Mesenchymal stem cell (in vitro differentiated cells and primary cell): ENCODE results near the gene RNF130.

Experiments used
- DNase-seq: peaks from one replicate; pipeline ENCODE4 v3.0.0-alpha.2; 2013
- H2AFZ ChIP-seq: one replicate; pipeline ENCODE4 v1.6.1; 2013; ENCODE audit warnings: low read depth, mild to moderate bottlenecking, control low read depth, inconsistent platforms, low read length, moderate library complexity
- H2AK5ac ChIP-seq: 2 replicates; pipeline ENCODE4 v1.6.1; 2013; ENCODE audit warnings: low read length, moderate library complexity, mild to moderate bottlenecking, inconsistent platforms; ENCODE audit not compliant: severe bottlenecking
- H2BK120ac ChIP-seq: one replicate; pipeline ENCODE4 v1.6.1; 2013; ENCODE audit warnings: low read depth, mild to moderate bottlenecking, inconsistent platforms, low read length, moderate library complexity
- H2BK12ac ChIP-seq, 2 experiments: one replicate each; pipeline ENCODE4 v1.6.1; 2013; ENCODE audit warnings: inconsistent platforms in 2 of 2, low read length in 2 of 2, mild to moderate bottlenecking in 2 of 2, moderate library complexity in 2 of 2, control low read depth in 1 of 2
- H2BK15ac ChIP-seq: one replicate; pipeline ENCODE4 v1.6.1; 2013; ENCODE audit warnings: mild to moderate bottlenecking, low read depth, inconsistent platforms; ENCODE audit not compliant: poor library complexity, severe bottlenecking
- H2BK5ac ChIP-seq: 2 replicates; pipeline ENCODE4 v1.6.1; 2013; ENCODE audit warnings: low read depth, mild to moderate bottlenecking, low read length, control low read depth, inconsistent platforms; ENCODE audit not compliant: poor library complexity, severe bottlenecking
- H3K14ac ChIP-seq, 2 experiments: one replicate each; pipeline ENCODE4 v1.6.1; 2013; ENCODE audit warnings: inconsistent platforms in 2 of 2, low read length in 2 of 2, control low read depth in 1 of 2, mild to moderate bottlenecking in 1 of 2, moderate library complexity in 1 of 2
- H3K18ac ChIP-seq, 2 experiments: one replicate each; pipeline ENCODE4 v1.6.1; 2013; ENCODE audit warnings: inconsistent platforms in 2 of 2, low read length in 2 of 2, control low read depth in 1 of 2, low read depth in 1 of 2, mild to moderate bottlenecking in 1 of 2
- H3K23ac ChIP-seq, 2 experiments: one replicate each; pipeline ENCODE4 v1.6.1; 2013; ENCODE audit warnings: inconsistent platforms in 2 of 2, low read length in 2 of 2, mild to moderate bottlenecking in 2 of 2, moderate library complexity in 2 of 2, control low read depth in 1 of 2
- H3K27ac ChIP-seq: 2 replicates; pipeline ENCODE4 v1.5.1; 2013; ENCODE audit warnings: mild to moderate bottlenecking, moderate library complexity, low read length, control low read depth, inconsistent platforms; ENCODE audit not compliant: poor library complexity, severe bottlenecking
- H3K27me3 ChIP-seq, 2 experiments: 2 replicates each; pipeline versions ENCODE4 v1.6.1 to v1.7.0; 2013; ENCODE audit warnings: low read length in 2 of 2, mild to moderate bottlenecking in 2 of 2, moderate library complexity in 2 of 2, control low read depth in 1 of 2, inconsistent platforms in 1 of 2; ENCODE audit not compliant: control insufficient read depth in 1 of 2, insufficient read depth in 1 of 2
- H3K36me3 ChIP-seq, 2 experiments: 2 replicates each; pipeline versions ENCODE4 v1.6.1 to v1.7.0; 2013; ENCODE audit warnings: low read length in 2 of 2, control low read depth in 1 of 2, inconsistent platforms in 1 of 2, low read depth in 1 of 2, mild to moderate bottlenecking in 1 of 2; ENCODE audit not compliant: insufficient read depth in 2 of 2, control insufficient read depth in 1 of 2
- H3K4ac ChIP-seq, 2 experiments: one replicate each; pipeline ENCODE4 v1.6.1; 2013; ENCODE audit warnings: inconsistent platforms in 2 of 2, low read length in 2 of 2, mild to moderate bottlenecking in 2 of 2, moderate library complexity in 2 of 2, control low read depth in 1 of 2, low read depth in 1 of 2
- H3K4me1 ChIP-seq: 2 replicates; pipeline ENCODE4 v1.6.1; 2013; ENCODE audit warnings: low read depth, low read length, control low read depth; ENCODE audit not compliant: control insufficient read depth, insufficient read depth
- H3K4me2 ChIP-seq: 2 replicates; pipeline ENCODE4 v1.6.1; 2013; ENCODE audit warnings: low read length, mild to moderate bottlenecking, inconsistent platforms; ENCODE audit not compliant: poor library complexity, severe bottlenecking
- H3K4me3 ChIP-seq, 2 experiments: 2 replicates each; pipeline versions ENCODE4 v1.5.1 to v1.7.0; 2013; ENCODE audit warnings: low read length in 2 of 2, mild to moderate bottlenecking in 2 of 2, control low read depth in 1 of 2, low read depth in 1 of 2; ENCODE audit not compliant: insufficient read depth in 1 of 2
- H3K79me1 ChIP-seq: replicated peaks from 2 replicates; pipeline ENCODE4 v1.6.1; 2013; ENCODE audit warnings: mild to moderate bottlenecking, control low read depth, low read length, inconsistent platforms; ENCODE audit not compliant: poor library complexity, severe bottlenecking
- H3K9ac ChIP-seq: 2 replicates; pipeline ENCODE4 v1.7.0; 2013; ENCODE audit warnings: mild to moderate bottlenecking, low read length, moderate library complexity
- H3K9me3 ChIP-seq: 2 replicates; pipeline ENCODE4 v1.7.0; 2013; ENCODE audit warnings: mild to moderate bottlenecking, low read length; ENCODE audit not compliant: control insufficient read depth
- H4K8ac ChIP-seq: one replicate; pipeline ENCODE4 v1.6.1; 2013; ENCODE audit warnings: inconsistent platforms, mild to moderate bottlenecking, low read length, moderate library complexity
- H4K91ac ChIP-seq: one replicate; pipeline ENCODE4 v1.6.1; 2013; ENCODE audit warnings: mild to moderate bottlenecking, low read length, inconsistent platforms
- WGBS: methylation state at CpG from one replicate; pipeline ENCODE4 v1.1.7; 2013; ENCODE audit warnings: mixed read lengths; 5-methylcytosine and 5-hydroxymethylcytosine counted together

Gene RNF130

DNA sequence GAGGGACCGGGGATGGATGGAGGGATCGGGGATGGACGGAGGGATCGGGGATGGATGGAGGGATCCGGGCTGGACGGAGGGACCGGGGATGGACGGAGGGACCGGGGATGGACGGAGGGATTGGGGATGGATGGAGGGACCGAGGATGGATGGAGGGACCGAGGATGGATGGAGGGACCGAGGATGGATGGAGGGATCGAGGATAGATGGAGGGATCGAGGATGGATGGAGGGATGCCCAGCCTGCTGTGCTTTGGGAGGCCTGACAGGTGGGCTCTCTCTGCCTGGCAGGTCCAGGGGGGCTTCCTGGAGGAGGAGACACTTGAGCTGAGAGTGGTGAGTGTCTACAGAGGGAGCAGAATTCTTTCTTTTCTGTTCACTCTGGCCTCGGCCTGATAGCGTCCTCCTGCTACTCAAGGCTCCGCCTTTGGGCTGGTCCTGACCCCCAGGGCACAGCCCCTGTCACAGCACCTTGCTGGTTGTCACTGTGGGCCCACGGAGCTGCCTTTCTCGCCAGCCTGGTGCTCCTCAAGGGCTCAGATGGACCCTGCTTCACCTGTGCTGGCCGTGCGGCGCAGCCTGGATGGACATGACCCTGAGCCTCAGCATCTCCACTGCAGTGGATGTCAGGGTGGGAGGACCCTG lies 42.2 kb upstream of the RNF130 start:
- Histone ChIP-seq H3K14ac (no peak overlapping the region), H2BK15ac (no peak overlapping the region), H2AFZ (no peak overlapping the region), H3K9ac (no peak overlapping the region), H4K8ac (no peak overlapping the region), H3K4ac (no peak overlapping the region), H3K27ac (no peak overlapping the region), H3K79me1 (no peaks in the 10 kb centered on the region), H3K36me3 (no peaks in the 10 kb centered on the region), H2BK5ac (no peak overlapping the region), H2BK120ac (no peak overlapping the region), H3K9me3 (peaks cover 4% of the 10 kb centered on the region), H3K23ac (no peak overlapping the region), H4K91ac (no peak overlapping the region), H3K4me2 (no peak overlapping the region), H3K27me3 (peaks cover 0 to 23% of the 10 kb centered on the region in 2 experiments), H3K18ac (no peak overlapping the region), H3K4me1 (no peaks in the 10 kb centered on the region), H3K4me3 (no peak overlapping the region), H2BK12ac (no peak overlapping the region), H2AK5ac (no peak overlapping the region)
- DNase-seq = no peak
- 89% methylated on average over 23 of the region's 23 CpGs for WGBS

DNA sequence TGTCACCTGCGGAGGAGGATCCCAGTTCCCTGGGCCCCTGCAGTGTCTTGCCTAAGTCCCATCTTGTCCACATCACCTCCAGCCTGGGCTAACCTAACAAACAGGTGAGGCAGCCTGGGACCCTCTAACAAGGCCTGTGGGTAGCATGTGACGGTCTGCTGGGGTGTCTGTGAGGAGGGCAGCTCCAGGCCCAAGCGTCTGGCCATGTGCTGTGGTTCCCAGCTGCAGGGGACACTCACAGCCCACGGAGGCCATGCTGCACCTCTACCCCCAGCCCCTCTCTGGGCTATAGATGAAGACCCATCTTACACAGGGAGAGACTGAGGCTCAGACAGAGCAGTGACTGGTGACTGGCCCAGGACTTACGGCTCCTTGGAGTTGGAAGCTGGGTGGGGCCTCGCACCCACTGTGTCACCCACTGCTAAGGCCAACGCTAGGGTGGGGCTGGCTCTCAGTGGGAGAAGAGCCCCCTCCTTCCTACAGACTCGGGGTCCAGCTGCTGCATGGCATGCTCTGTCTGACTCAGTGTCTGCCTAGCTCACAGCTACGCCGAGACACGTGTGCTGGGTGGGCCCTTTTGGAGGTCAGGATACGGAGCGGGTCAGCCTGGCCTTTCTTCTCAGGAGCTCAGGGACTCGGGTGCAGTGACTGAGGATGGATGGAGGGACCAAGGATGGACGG lies 40.8 kb upstream of the RNF130 start:
- 77% methylated on average over 15 of the region's 15 CpGs for WGBS
- H4K91ac ChIP-seq = no peak overlapping the region
- no peak overlapping the region for H2BK12ac ChIP-seq
- H3K9ac ChIP-seq = no peak overlapping the region
- H2BK15ac ChIP-seq = no peak overlapping the region
- H3K79me1 ChIP-seq = no peaks in the 10 kb centered on the region
- H2BK5ac ChIP-seq = no peak overlapping the region
- no peak overlapping the region for H3K4me2 ChIP-seq
- no peak overlapping the region for H2AFZ ChIP-seq
- H3K23ac ChIP-seq = no peak overlapping the region
- H3K4me1 ChIP-seq = no peaks in the 10 kb centered on the region
- H3K4ac ChIP-seq = no peak overlapping the region
- no peak overlapping the region for H3K27ac ChIP-seq
- H3K9me3 ChIP-seq = peaks cover 9% of the 10 kb centered on the region
- no peak overlapping the region for H3K4me3 ChIP-seq
- H2BK120ac ChIP-seq = no peak overlapping the region
- H2AK5ac ChIP-seq = no peak overlapping the region
- H4K8ac ChIP-seq = no peak overlapping the region
- H3K14ac ChIP-seq = no peak overlapping the region
- H3K27me3 ChIP-seq = peaks cover 0 to 14% of the 10 kb centered on the region in 2 experiments
- DNase-seq = no peak
- H3K36me3 ChIP-seq = no peaks in the 10 kb centered on the region
- H3K18ac ChIP-seq = no peak overlapping the region

DNA sequence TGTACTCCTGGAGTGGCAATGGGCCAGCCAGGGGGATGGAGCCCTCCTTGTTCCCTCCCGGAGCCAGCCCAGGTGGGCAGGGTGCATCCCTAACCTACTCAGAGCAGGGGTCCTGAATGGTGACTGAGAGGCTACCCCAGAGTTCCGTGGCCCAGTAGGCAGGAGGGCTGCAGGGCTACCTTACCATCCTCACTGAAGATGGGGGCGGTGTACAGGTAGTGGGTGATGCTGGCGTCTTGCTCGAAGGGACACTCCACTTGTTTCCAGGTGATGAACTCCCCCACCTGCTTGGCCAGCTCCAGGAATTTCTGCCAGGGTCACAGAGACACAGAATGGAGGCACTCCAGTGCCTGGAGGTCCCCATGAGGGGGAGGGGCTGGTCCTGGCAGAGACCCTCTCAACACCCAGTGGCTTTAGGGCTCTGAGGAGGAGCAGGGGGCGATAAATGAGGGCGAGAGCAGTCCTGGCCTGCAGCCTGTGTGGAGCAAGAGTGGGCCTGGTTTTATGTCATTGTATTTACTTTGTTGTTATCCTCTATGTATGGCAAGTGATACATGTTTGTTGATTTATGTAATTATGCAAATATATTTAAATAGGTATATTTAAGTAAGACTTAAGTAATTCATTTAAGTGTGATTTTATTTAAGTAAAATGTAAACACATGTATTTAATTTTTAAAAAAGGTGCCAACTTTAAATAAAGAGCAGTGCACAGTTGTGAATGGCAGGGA lies 39.9 kb upstream of the RNF130 start:
- H2BK12ac ChIP-seq = no peak overlapping the region
- peaks cover 15% of the 10 kb centered on the region for H3K9me3 ChIP-seq
- H3K4me2 ChIP-seq = no peak overlapping the region
- no peak overlapping the region for H4K91ac ChIP-seq
- H2BK120ac ChIP-seq = no peak overlapping the region
- no peak overlapping the region for H3K23ac ChIP-seq
- H2BK15ac ChIP-seq = no peak overlapping the region
- no peak overlapping the region for H3K4me3 ChIP-seq
- H3K27me3 ChIP-seq = peaks cover 0 to 12% of the 10 kb centered on the region in 2 experiments
- no peak overlapping the region for H3K27ac ChIP-seq
- H3K4ac ChIP-seq = no peak overlapping the region
- no peak overlapping the region for H2AK5ac ChIP-seq
- no peaks in the 10 kb centered on the region for H3K36me3 ChIP-seq
- WGBS = 77% methylated on average over 7 of the region's 7 CpGs
- H3K4me1 ChIP-seq = no peaks in the 10 kb centered on the region
- H3K9ac ChIP-seq = no peak overlapping the region
- no peak overlapping the region for H3K18ac ChIP-seq
- H2BK5ac ChIP-seq = no peak overlapping the region
- no peak overlapping the region for H4K8ac ChIP-seq
- no peak overlapping the region for H2AFZ ChIP-seq
- no peak for DNase-seq
- H3K79me1 ChIP-seq = no peaks in the 10 kb centered on the region
- H3K14ac ChIP-seq = no peak overlapping the region

DNA sequence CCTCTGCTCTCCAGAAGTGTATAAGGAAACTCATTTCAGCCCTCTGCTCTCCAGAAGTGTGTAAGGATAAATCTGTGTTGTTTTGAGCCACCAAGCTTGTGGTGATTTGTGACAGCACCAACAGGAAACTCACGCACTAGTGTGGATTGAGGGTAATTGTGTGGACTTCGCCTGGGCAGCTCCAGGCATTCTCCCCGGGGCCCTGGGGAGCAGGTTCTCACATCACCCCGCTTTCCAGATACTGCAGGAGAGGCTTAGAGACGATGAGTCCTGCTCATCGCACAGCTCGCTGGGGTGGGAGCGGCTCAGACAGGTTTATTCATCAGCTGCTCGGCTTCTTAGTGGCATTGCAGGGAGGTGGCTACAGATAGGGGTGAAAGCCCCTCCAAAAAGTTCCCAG lies 38.4 kb upstream of the RNF130 start:
- Histone ChIP-seq H3K23ac (no peak overlapping the region), H2AFZ (no peak overlapping the region), H3K79me1 (no peaks in the 10 kb centered on the region), H3K4me1 (no peaks in the 10 kb centered on the region), H2AK5ac (no peak overlapping the region), H3K9me3 (peaks cover 20% of the 10 kb centered on the region), H3K27me3 (peaks cover 0 to 12% of the 10 kb centered on the region in 2 experiments), H3K4me2 (no peak overlapping the region), H4K8ac (no peak overlapping the region), H3K9ac (no peak overlapping the region), H3K14ac (no peak overlapping the region), H2BK12ac (no peak overlapping the region), H2BK5ac (no peak overlapping the region), H3K4me3 (no peak overlapping the region), H2BK15ac (no peak overlapping the region), H3K27ac (no peak overlapping the region), H3K4ac (no peak overlapping the region), H3K36me3 (no peaks in the 10 kb centered on the region), H3K18ac (no peak overlapping the region), H4K91ac (no peak overlapping the region), H2BK120ac (no peak overlapping the region)
- DNase-seq = no peak
- 72% methylated on average over 8 of the region's 9 CpGs for WGBS
